NCI-H1694 treated with DMSO at 0.1 percent for 48 hours (cell line): ENCODE data around the gene ZNF385C.
"Not testable (repeated sequence)": the region's sequence is repeated elsewhere in the genome, so short reads cannot be mapped to it uniquely, and the experiment has no call there.

Source experiments
- DNase-seq: peaks from one replicate; lab custom pipeline; 2025; lab: John Stamatoyannopoulos, UW

ZNF385C gene

DNA sequence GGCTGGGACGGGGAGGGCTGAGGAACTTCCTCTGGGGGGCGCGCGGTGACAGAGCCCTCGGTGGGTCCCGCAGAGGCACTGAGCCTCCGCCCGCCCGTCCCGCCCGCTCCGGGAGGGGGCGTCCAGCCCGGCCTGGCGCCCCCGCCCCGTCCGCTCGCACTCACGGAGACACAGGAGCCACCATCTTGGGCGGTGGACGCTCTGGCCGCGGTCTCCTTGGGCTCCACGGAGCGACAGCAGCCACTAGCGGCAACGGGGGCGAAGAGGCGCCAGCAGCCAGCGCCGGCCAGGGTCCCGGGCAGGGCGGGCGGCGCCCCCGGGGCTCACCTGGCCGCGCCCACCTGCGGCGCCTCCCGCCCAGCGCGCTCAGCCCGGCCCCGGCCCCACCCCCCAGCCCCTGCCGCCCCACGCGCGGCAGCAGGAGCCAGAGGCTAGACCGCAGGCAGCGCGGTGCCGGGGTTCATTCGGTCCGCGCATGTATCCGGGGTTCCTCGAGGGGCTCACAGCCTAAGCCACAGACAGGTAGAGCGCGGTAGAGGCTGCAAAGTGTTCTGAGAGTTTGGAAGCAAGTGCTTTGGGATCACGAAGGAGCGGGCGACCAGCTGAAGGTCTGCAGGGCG, 47.8 kb downstream of the ZNF385C start, which contains the start of gene C17orf113:
Gene C17orf113, minus strand, starts transcription at position 209 of the 620 bp plus-strand sequence. CDS start 7,225 bp downstream, outside the sequence.
- DNase-seq: no peak

DNA sequence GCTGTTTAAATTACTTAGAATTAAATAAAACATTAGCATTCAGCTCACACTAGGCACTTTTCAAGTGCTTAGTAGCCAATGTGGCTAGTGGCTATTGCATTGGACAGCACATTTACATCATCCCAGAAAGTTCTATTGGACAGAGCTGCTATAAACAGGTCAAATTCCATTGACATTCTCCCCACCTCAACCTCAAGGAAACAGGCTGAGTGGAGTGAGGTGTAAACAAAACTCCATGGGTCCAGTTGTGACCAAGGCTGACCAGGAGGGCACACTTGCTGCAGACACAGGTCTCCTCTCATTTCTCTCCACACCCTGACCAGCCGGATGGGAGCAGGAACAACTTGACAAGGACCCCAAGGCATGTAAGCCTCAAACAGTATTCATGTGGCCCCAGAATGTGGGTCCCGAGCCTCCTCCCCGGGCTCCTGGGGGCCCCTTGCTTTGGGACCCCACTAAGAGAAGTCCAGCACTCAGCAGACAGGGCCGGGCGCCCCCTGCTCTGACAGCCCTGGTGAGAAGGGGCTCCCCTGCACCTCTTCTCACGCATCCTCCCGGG, 48.4 kb downstream of the ZNF385C start:
- no peak for DNase-seq

DNA sequence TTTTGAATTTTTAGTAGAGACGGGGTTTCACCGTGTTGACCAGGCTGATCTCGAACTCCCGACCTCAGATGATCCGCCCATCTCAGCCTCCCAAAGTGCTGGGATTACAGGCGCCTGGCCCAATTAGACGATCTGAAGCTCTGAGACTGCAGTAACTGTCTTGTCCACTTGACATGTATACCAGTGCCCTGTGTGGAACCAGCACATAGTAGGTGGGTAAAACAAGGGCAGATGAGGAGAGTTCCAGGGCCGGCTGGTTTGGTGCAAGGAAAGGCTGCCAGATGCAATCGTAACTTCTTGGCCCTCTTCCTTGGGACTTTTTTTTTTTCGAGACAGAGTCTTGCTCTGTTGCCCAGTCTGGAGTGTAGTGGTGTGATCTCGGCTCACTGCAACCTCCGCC, 50.9 kb downstream of the ZNF385C start:
- DNase-seq: no peak

DNA sequence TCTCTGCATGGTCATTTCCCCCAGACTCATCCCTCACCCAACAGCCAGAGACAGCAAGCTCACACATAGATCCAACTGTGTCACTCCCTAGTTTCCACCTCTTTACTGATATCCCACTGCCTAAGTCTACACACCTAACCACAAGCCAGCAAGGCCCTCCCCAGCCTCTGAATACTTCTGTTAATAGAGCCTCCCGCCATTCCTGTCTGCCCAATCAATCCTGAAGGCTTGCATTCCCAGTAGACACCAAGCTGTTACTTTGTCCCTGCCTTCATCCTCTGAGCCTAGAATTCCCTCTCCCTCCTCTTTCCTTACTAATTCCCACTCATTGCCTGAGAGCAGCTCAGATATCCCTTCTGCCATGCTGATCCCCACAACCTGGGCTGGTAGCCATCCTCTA, 52.6 kb downstream of the ZNF385C start:
- DNase-seq: no peak

DNA sequence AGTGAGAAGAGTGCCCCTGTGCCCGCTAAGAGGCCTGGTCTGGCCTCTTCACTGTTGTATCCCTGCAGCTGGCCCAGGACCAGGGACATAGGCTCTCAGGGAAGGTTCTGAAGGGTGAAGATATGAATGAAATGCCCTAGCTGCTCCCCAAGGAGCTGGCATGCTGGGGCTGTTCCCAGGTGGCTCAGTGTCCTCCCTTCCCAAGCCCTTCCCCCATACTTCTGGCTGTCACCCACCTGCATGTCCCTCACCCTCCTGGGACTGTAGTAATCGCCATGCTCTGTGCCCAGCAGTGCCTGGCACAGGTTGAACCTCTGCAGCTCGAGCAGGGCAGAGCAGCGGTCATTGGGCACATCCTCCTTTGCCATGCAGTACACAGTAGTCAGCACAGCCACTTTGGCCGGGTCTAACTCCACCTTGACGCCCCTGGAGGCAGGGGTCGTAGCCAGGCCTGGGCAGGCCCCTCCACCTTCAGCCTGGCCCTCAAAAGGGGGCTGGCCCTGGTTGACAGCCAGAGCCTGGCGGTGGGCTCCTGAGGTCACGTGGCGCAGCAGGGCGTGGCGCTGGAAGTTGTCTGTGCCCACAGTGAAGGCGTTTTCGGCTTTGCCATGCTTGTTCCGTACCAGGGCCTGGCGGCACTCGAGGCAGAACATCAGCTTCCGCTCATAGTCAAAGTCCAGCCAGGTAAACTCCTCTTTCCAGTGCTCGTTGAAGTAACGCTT, 55.5 kb downstream of the ZNF385C start:
- no peak for DNase-seq

DNA sequence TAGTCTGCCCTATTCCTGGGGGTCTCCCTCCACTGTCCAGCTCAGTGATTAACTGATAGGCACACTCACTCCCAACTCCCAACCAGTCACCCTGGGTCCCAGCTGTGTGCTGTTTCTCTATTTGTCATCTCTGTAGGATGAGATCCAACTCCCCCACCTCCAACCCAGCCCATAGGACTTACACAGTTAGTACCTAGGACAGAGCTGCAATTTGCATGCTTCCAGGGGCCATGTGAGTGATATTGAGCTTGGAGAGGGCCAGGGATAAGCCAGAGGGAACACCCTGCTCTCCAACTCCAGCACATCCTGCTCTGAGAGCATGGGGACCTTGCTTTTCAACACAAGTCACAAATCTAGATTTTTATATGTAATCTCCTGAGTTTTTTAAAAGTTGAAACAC, 56.7 kb downstream of the ZNF385C start:
- DNase-seq: no peak

DNA sequence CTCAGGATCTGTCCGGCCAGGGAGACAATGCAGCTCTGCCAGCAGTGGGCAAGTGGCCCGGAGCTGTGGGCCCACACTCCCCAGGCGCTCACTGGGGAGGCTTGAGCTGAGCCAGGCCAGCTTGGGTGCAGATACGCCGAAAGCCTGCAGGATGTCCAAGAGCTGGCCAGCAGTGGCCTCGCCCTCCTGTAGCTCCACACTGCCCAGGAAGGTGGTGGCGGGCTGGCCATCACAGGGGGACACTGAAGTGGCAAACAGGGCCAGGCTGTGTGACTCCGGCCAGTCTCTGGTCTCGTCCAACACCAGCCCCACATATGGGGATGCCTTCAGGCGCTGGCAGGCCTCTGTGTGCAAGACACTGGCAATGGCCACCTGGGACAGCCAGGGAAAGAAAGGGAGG, 57.5 kb downstream of the ZNF385C start:
- DNase-seq: no peak

DNA sequence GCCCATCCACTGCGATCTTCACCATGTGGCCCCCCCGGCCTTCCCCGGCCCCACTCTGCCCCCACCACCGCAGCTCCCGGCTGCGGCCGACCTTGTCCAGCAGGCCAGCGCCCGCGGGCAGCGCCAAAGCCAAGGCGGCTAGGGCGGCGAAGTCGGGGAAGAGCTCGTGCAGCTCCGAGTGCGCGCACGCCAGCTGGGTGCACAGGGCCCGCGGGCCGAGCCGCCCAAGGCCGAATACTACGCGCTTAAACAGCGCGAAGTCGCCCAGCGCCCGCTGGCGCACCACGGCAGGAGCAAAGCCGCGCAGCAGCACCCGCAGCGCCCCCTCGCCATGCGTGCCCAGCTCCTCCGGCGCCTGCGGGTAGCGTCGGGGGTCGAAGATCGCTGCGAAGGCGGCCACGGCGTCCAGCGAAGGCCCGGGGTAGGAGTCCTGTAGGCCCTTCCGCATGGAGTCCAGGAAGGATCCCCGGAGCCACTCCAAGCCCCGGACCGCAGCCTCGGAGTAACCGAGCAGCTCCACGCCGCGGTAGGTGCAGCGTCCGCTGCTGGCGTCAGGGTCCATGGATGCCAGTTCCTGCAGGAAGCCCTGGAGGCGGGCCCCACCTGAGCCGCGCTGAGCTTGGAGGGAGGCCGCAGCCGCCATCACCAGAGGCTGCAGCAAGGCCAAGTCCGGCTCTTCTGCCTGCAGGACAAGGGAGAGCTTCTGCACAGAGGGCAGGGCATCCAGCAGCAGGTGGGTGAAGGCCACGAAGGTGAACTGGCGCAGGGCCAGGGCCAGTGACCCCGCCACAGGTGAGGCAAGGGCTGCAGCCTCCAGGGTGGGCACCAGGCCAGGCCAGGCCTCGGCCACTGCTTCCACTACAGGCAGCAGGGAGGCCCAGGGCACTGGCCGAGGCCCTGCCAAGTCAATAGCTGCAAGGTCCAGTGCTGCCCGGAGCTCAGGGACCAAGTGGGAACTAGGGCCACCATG, 58.2 kb downstream of the ZNF385C start:
- DNase-seq: no peak

DNA sequence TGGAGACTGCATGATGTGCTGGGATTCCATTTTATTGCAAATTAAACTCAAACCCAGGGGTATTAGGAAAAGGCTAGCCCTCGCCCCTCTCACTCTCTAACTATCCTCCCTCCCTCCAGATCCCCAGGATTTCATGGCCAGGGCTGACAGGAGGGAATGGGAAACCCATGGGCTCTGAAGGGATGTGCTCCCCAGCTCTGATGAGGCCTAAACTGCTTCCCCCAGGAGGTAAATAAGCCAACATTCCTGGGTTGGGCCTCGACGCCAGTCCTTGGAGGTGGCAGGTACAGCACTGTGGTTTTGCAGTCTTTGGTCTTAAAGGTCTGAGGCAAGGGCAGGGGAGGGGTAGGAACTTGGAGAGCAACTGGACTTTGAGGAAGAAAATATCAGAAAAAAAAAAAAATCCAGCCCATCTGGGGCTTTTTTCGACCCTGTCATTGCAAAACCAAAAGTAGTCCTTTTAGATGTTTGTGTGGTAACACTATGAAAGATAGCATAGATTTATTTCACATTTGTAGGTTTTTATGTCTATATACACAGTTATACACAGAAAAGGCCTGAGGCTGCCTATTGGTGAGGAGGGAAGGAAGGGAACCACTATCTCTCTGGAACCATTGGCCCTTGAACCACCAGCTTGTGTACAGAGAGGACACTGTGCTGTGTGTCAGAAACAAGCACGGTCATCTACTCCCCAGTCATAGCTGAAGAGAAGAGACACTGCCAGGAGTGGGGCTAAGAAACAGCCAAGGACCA, 59.9 kb downstream of the ZNF385C start:
- DNase-seq: no peak

DNA sequence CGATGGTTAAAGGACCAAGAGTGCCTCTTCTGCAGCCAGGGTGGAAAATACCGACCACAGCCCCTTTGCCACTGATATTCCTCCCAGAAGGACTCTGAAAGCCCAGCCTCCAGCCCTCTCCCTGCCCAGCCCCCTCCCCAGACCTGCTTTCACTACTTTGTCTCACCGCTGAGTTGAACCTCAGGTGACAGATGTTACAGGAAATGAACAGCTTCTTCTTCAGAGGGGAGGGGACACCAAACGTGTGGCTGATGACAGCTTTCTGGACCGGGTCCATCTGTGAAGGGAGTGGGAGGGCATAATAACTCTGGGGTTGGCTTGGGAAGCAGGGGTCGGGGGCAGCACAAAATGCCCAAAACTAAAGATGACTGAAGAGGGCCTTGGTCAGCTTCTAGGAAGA, 64.2 kb downstream of the ZNF385C start:
- DNase-seq: peak; percentile 22

DNA sequence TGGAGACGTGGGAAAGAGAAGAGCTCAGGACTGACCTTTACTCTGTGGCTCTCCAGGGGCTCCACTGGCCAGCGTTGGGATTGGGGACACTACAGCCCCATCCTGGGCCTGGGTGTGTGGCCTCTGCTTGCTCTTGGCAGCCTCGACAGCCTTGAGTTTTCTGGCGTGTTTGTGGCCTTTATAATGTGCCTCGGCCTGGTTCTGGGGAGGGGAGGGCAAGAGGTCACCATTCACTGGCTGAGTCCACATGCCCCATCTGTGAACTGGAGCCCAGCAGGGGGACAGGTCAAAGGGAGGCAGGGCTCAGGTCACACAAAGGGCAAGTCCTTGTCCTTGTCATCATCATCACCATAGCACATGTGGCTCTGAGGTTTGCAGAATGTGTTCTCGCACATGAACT, 66.7 kb downstream of the ZNF385C start:
- no peak for DNase-seq

DNA sequence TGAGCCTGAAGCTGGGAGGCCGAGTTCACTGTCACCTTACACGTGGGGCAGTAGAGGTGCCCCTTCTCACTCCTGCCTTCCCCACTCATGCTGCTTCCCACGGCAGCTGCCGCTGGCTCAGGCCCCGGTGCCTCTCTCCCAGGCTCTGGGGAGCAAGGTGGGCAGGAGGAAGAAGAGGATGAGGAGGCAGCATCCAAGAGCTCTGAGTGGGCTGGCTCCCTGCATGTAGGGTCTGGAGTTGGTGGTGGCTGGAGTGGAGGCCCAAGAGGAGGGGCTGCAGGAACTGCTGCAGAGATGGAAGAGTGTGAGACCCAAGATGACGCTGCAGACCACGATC, 69.5 kb downstream of the ZNF385C start:
- DNase-seq: no peak

DNA sequence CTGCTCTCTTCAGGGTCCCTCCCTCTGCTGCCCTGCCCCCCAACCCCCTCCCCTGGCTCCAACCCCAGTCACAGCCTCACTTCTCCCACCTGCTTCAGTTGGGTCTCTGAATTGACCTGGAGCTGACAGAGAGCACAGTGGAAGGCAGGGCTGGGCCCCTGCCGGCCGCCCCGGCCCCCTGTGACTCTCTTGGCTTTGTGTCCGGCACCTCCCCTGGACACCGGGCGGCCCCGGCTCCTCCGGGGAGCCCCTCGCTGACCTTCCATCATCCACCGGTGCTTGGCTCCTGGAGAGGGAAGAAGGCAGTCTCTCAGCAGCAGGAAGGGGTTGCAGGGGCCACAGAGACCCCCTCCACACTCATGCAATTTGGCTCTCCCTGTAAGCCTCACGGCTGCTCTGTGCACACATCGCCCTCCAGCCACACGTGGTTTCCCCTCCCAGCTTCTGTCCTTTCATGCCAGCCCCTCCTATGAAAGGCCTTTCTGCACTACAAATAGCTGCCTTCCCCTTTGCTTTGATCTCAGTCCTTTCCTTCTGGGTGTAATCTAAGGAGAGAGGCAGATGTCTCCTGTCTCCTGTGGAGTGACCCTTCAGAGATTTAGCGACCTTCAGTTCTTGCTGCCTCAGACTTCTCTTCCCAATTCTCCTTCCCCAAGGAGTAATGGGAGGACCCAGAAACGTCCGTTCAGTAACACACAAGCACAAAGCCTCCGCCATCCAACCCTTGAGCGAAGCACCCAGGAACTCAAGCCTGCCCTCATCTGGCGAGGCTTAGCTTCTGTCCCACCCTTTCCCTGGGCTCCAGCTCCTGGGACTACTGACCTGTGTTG, 70.1 kb downstream of the ZNF385C start:
- DNase-seq: no peak

DNA sequence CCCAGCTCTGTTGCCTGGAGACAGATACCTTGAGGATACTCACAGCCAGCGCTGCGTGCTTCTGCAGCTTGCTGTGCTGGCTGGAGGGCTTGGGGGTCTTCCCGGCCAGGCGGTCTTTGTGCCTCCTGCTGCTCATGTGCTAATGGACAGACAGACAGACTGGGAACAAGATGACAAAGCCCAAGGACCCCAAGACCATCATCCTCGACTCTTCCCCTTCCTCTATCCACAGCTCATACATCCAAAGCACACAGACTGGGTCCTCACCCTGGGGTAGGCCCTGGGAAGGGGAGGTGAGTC, 70.7 kb downstream of the ZNF385C start:
- DNase-seq: no peak

DNA sequence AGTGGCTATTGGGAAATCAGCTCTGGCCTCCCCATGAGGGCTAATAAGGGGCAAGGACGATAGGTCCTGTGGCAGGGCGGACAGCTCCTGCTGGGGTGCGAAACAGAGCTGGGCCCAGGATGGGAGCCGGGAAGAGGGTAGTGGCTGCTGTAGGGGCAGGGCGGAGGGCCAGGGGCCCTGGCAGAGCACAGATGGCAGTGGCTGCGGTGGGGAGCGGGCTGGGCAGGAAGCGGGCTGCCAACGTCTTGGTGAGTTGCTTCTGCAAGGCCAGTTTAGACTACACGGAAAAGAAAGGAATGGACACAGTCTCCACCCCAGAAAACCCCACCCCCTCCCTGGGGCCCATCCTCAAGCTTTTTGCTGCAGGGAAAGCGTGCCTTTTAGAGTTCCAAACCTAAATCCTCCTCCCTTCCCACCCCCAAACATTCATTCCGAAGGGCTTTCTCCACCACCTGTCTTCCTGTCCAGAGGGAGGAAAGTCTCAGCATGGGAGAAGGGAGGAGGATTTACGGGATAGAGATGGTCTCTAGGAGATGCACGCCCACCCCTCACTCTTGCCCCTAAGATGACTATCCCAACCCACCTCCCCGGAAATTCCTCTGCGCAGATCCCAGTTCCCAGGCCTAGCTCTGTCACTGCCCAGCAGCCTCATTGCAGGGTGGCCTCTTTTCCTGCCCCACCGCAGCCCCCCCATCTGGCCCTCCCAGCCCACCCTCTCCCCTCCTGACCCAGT, 71.2 kb downstream of the ZNF385C start:
- DNase-seq: no peak

DNA sequence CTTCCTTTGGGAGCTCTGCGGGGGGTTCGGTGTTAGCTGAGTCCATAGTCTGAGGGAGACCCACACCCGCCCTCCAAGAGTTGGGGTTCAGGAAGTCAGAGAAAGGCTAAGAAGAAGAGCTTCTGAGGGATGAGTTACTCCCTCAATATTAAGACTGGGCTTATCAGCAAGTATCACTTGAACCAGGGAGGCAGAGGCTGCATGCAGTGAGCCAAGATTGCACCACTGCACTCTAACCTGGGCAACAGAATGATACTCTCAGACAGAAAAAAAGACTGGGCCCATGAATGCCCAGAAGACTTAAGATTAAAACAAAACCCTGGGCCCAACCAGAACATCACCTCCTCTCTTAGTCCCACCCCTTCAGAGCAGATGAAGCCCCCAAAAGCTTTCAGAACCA, 72.3 kb downstream of the ZNF385C start:
- DNase-seq: no peak

DNA sequence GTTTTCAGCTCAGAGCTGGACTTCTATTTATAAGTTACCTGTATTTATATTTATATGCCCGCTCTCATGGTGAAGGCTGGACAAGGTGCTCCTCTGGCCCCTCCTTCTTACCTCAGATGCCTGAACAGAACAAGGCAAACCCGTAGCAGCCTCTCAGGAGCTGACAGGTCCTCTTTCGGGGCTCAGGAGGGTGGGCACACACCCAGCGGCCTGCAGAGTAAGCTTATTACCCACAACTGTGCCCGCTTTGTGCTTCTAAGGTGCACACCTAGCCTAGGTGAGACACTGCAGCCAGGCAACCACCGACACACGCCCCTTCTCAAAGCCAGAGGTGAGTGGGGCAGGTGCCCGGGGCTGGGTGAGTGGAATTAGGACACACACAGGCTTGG, 73.1 kb downstream of the ZNF385C start:
- DNase-seq: no peak

DNA sequence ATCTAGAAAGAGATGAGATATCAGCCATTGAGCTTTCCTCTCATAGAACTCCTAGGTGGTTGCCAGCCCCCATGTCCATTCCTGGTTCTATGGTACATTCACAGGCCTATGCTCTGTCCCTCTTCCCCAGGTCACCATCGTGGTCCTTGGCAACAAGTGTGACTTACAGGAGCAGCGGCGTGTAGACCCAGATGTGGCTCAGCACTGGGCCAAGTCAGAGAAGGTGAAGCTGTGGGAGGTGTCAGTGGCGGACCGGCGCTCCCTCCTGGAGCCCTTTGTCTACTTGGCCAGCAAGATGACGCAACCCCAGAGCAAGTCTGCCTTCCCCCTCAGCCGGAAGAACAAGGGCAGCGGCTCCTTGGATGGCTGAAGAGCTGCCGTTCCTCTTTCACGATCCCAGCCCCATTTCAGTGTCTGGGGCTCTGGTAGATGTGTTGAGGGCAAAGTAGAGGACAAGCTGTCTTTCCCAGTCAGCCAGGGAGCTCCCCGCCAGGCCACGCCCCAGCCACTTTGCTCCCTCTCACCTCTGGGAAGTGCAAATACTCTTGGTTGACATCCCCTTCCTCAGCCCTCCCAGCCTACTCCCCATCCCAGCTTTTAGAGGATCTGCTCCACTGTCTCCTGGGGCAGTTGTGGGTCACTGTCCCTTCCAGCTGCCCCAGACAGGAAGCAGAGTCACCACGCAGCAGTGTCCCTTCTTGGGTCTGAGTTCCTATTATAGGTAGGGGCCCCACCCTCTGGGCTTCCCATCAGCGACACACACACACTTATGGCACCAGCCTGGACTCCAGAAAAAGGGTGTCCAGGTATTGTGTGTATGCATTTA, 74.5 kb downstream of the ZNF385C start:
- no peak for DNase-seq

DNA sequence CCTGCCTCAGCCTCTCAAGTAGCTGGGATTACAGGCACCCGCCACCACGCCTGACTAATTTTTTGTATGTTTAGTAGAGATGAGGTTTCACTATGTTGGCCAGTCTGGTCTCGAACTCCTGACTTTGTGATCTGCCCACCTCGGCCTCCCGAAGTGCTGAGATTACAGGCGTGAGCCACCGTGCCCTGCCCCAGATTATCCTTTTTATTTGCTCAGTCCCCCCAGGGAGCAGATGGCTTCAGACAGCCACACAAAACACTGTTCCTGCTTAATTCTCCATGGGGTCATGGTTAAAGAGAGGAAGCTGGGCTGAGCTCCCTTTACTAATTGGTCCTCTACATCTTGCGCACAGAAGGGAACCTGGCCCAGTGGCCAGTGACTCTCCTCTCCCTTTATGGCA, 77.4 kb downstream of the ZNF385C start:
- DNase-seq: not testable (repeated sequence)
